Erythroblast (primary cell): ENCODE data around the gene CCDC183.

Experiments
- GATA1 ChIP-seq: IDR thresholded peaks from 2 replicates; pipeline ENCODE4 v1.6.1; 2011; ENCODE audit warnings: low read depth, mild to moderate bottlenecking, control low read depth, low read length, moderate library complexity
- POLR2A ChIP-seq: IDR thresholded peaks from 2 replicates; pipeline ENCODE4 v1.6.1; 2011; ENCODE audit warnings: mild to moderate bottlenecking, low read length

GRCh38 chr9:136824496-136825225 is 28.5 kb downstream of the CCDC183 start:
- TF ChIP-seq POLR2A (no peak), GATA1 (no peak)
